ENCODE measurements around the gene HNRNPUL2. TPM values are rescaled to one million over a fixed set of nuclear protein-coding genes. Genes with fewer than 3 reads are reported as not detected.
A peak's percentile ranks its signal among the peaks of the same experiment; 100 is the strongest.

Gene HNRNPUL2
- total RNA-seq, 1 donor from 2014 or later, result 61.5 TPM

GRCh38 chr11:62689421-62690183 lies 37.7 kb downstream of the HNRNPUL2 start, which contains the start of gene LRRN4CL:
LRRN4CL (minus strand) TSS chr11:62689530; CDS start chr11:62688508, 1,022 bp downstream.
- peak in 1 of 2 experiments; percentile 43 for DNase-seq (ENCODE audit: low spot score in 2 of 2, unreplicated experiment in 2 of 2)
- H3K27me3 Mint-ChIP-seq (ENCODE audit: low read depth), result no peaks in the 10 kb centered on the region
- H3K4me3 Mint-ChIP-seq, result peak within 1 kb of the TSS; percentile 41
- H3K36me3 Mint-ChIP-seq, result peaks cover 6% of the 10 kb centered on the region
- H3K4me1 Mint-ChIP-seq, result peaks cover 14% of the 10 kb centered on the region
- no peak for TF ChIP-seq CTCF (IDR thresholded peaks at IDR 0.05; ENCODE audit: unreplicated experiment)
- H3K9me3 Mint-ChIP-seq, result no peaks in the 10 kb centered on the region
- peak within 1 kb of the TSS; percentile 91 for H3K27ac Mint-ChIP-seq

- TF ChIP-seq CTCF (IDR thresholded peaks at IDR 0.05; ENCODE audit: unreplicated experiment), result no peak
- H3K9me3 Mint-ChIP-seq, result no peaks in the 10 kb centered on the region
- H3K27me3 Mint-ChIP-seq (ENCODE audit: low read depth), result no peaks in the 10 kb centered on the region
- H3K36me3 Mint-ChIP-seq, result peaks cover 6% of the 10 kb centered on the region
- H3K4me3 Mint-ChIP-seq, result no peak overlapping the region
- DNase-seq (ENCODE audit: low spot score in 2 of 2, unreplicated experiment in 2 of 2), result no peak
- peak overlapping the region; percentile 78 for H3K27ac Mint-ChIP-seq
- H3K4me1 Mint-ChIP-seq, result peaks cover 14% of the 10 kb centered on the region
Measured at GRCh38 chr11:62688491-62688890, 38.8 kb downstream of the HNRNPUL2 start.

- peaks cover 14% of the 10 kb centered on the region for H3K4me1 Mint-ChIP-seq
- H3K27me3 Mint-ChIP-seq (ENCODE audit: low read depth), result no peaks in the 10 kb centered on the region
- H3K4me3 Mint-ChIP-seq, result no peak overlapping the region
- peaks cover 3% of the 10 kb centered on the region for H3K36me3 Mint-ChIP-seq
- H3K9me3 Mint-ChIP-seq, result no peaks in the 10 kb centered on the region
- no peak for TF ChIP-seq CTCF (IDR thresholded peaks at IDR 0.05; ENCODE audit: unreplicated experiment)
- no peak overlapping the region for H3K27ac Mint-ChIP-seq
- DNase-seq (ENCODE audit: low spot score in 2 of 2, unreplicated experiment in 2 of 2), result no peak
Measured at GRCh38 chr11:62687508-62688396, 39.5 kb downstream of the HNRNPUL2 start.

GRCh38 chr11:62682518-62682917 lies 44.7 kb downstream of the HNRNPUL2 start:
- no peak for TF ChIP-seq CTCF (IDR thresholded peaks at IDR 0.05; ENCODE audit: unreplicated experiment)
- DNase-seq (ENCODE audit: low spot score in 2 of 2, unreplicated experiment in 2 of 2), result no peak
- H3K27ac Mint-ChIP-seq, result no peak overlapping the region

GRCh38 chr11:62680825-62681240 lies 46.4 kb downstream of the HNRNPUL2 start:
- peaks cover 11% of the 10 kb centered on the region for H3K36me3 Mint-ChIP-seq
- peak overlapping the region; percentile 42 for H3K4me3 Mint-ChIP-seq
- peak; percentile 43 for TF ChIP-seq CTCF (IDR thresholded peaks at IDR 0.05; ENCODE audit: unreplicated experiment)
- peaks cover 26% of the 10 kb centered on the region for H3K4me1 Mint-ChIP-seq
- no peak for DNase-seq (ENCODE audit: low spot score in 2 of 2, unreplicated experiment in 2 of 2)
- peak overlapping the region; percentile 67 for H3K27ac Mint-ChIP-seq
- no peaks in the 10 kb centered on the region for H3K9me3 Mint-ChIP-seq
- H3K27me3 Mint-ChIP-seq (ENCODE audit: low read depth), result no peaks in the 10 kb centered on the region

More at GRCh38 chr11:62682518-62682917, 44.7 kb downstream of the HNRNPUL2 start:
- no peaks in the 10 kb centered on the region for H3K9me3 Mint-ChIP-seq
- H3K4me1 Mint-ChIP-seq, result peaks cover 22% of the 10 kb centered on the region
- peaks cover 5% of the 10 kb centered on the region for H3K36me3 Mint-ChIP-seq
- H3K27me3 Mint-ChIP-seq (ENCODE audit: low read depth), result no peaks in the 10 kb centered on the region
- H3K4me3 Mint-ChIP-seq, result no peak overlapping the region
